ENCODE results near the gene MAEL. TPM values are rescaled to one million over a fixed set of nuclear protein-coding genes. Genes with fewer than 3 reads are reported as not detected.

Gene MAEL
- polyA plus RNA-seq, 1 of the 3 experiments (the other 2 are of a cell fraction), result not detected

- TF ChIP-seq FOSL2 (IDR thresholded peaks at IDR 0.05; ENCODE audit: borderline replicate concordance, low read depth) (no peak), NFIC (IDR thresholded peaks at IDR 0.05; ENCODE audit: borderline replicate concordance) (no peak), RXRA (IDR thresholded peaks at IDR 0.05; ENCODE audit: borderline replicate concordance, low read depth) (no peak), SIN3A (IDR thresholded peaks at IDR 0.05; ENCODE audit: borderline replicate concordance, low read depth, low read length) (no peak)
These were observed 36.9 kb upstream of the MAEL start (continued) for GRCh38 chr1:166952002-166952746.

DNA sequence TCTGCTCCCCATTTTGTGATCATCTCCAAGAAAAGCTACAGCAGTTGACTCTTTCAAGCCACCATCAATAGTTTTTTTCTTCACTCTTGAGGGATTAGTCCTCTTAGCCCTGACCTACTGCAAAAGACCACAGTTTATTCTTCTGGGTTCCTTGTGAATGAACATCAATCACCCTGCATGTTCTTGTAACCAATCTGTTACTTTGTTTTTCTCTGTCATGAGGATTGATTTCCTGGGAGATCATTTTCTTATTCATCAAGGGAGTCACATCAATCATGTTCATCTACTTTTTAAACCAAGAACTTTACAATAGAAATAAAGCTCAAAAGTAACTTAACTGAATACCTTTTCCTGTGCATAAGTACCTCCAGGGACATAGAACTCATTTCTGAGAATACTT is 35.6 kb upstream of the MAEL start:
- Histone ChIP-seq H3F3A (replicated peaks; ENCODE audit: insufficient read depth) (no peaks in the 10 kb centered on the region), H4K20me1 (ENCODE audit: insufficient read depth) (no peaks in the 10 kb centered on the region), H3K27ac (ENCODE audit: low read depth in 2 of 2, low read length in 1 of 2) (no peak overlapping the region), H3K9me3 (no peaks in the 10 kb centered on the region), H2AFZ (ENCODE audit: low read depth) (no peak overlapping the region), H3K36me3 (replicated peaks in 1 of 2; ENCODE audit: control insufficient read depth in 1 of 2, insufficient read depth in 2 of 2, low read length in 1 of 2) (no peaks in the 10 kb centered on the region), H3K4me2 (no peak overlapping the region), H3K79me2 (ENCODE audit: insufficient read depth) (no peaks in the 10 kb centered on the region), H3K4me3 (ENCODE audit: low read depth in 2 of 2, low read length in 1 of 2) (no peak overlapping the region), H3K27me3 (ENCODE audit: insufficient read depth) (peaks cover 8% of the 10 kb centered on the region; the same call in 1 of the 2 replicates), H3K9me2 (no peaks in the 10 kb centered on the region), H3K9ac (no peak overlapping the region), H3K4me1 (ENCODE audit: control insufficient read depth in 1 of 2, insufficient read depth in 2 of 2, low read depth in 1 of 2, low read length in 1 of 2) (no peaks in the 10 kb centered on the region)
- no peak for TF ChIP-seq EP300 (IDR thresholded peaks at IDR 0.05; ENCODE audit: borderline replicate concordance in 1 of 2, low read depth in 1 of 2, low read length in 1 of 2)
- no peak for TF ChIP-seq NRF1 (IDR thresholded peaks at IDR 0.05; ENCODE audit: low read depth, low read length)
- TF ChIP-seq PBX3 (IDR thresholded peaks at IDR 0.05), result no peak
- ChIA-PET CTCF (no interaction called here), POLR2A (no interaction called here)
- DNase-seq, result no peak

- no peaks in the 10 kb centered on the region for H3K36me3 ChIP-seq (replicated peaks in 1 of 2; ENCODE audit: control insufficient read depth in 1 of 2, insufficient read depth in 2 of 2, low read length in 1 of 2)
- 3% methylated on average over 2 of the region's 2 CpGs for WGBS (ENCODE audit: low lambda C conversion rate)
- H3K27ac ChIP-seq (ENCODE audit: low read depth in 2 of 2, low read length in 1 of 2), result no peak overlapping the region
- DNase-seq, result no peak
- H3K9me2 ChIP-seq, result no peaks in the 10 kb centered on the region
- H3K4me2 ChIP-seq, result no peak overlapping the region
- H3K27me3 ChIP-seq (ENCODE audit: insufficient read depth), result 0 out of 2 replicates have a peak, but pooled peaks cover 9% of the 10 kb centered on the region
- no peaks in the 10 kb centered on the region for H4K20me1 ChIP-seq (ENCODE audit: insufficient read depth)
- H3K4me3 ChIP-seq (ENCODE audit: low read depth in 2 of 2, low read length in 1 of 2), result no peak overlapping the region
- no peak overlapping the region for H3K9ac ChIP-seq
- H3K9me3 ChIP-seq, result no peaks in the 10 kb centered on the region
- H3F3A ChIP-seq (replicated peaks; ENCODE audit: insufficient read depth), result no peaks in the 10 kb centered on the region
- CTCF ChIA-PET, result interaction anchor here (1.0 to 1.9 kb wide), 3 partner anchors 46 to 103 kb away, joined by 4 to 5 read pairs (median 5); no protein-coding TSS in a partner anchor
- H3K4me1 ChIP-seq (ENCODE audit: control insufficient read depth in 1 of 2, insufficient read depth in 2 of 2, low read depth in 1 of 2, low read length in 1 of 2), result no peaks in the 10 kb centered on the region
- POLR2A ChIA-PET, result no interaction called here
- TF ChIP-seq PBX3 (IDR thresholded peaks at IDR 0.05) (no peak), GATA2 (CRISPR knock-in tag; IDR thresholded peaks at IDR 0.05) (no peak), MEF2A (IDR thresholded peaks at IDR 0.05; ENCODE audit: borderline replicate concordance, low read depth) (no peak), RXRA (IDR thresholded peaks at IDR 0.05; ENCODE audit: borderline replicate concordance, low read depth) (no peak), TAF1 (IDR thresholded peaks at IDR 0.05; ENCODE audit: borderline replicate concordance, low read depth, low read length) (no peak)
- TF ChIP-seq, protein P1, sequence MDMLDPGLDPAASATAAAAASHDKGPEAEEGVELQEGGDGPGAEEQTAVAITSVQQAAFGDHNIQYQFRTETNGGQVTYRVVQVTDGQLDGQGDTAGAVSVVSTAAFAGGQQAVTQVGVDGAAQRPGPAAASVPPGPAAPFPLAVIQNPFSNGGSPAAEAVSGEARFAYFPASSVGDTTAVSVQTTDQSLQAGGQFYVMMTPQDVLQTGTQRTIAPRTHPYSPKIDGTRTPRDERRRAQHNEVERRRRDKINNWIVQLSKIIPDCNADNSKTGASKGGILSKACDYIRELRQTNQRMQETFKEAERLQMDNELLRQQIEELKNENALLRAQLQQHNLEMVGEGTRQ (IDR thresholded peaks at IDR 0.05; ENCODE audit: borderline replicate concordance, low read depth, low read length), result no peak
- H3K79me2 ChIP-seq (ENCODE audit: insufficient read depth), result no peaks in the 10 kb centered on the region
- H2AFZ ChIP-seq (ENCODE audit: low read depth), result no peak overlapping the region
These were observed 32.8 kb upstream of the MAEL start for GRCh38 chr1:166956057-166956850.

All from SK-N-SH (cell line).